Measurements from ENCODE around the gene AP2S1.

The AP2S1 gene

GRCh38 chr19:46788968-46789338, 61.7 kb downstream of the AP2S1 start:
- Histone ChIP-seq H3K27ac (replicated peaks) (peak overlapping the region; percentile 43), H3K4me3 (replicated peaks; ENCODE audit: insufficient read depth, low read length) (no peak overlapping the region), H3K27me3 (ENCODE audit: insufficient read depth, poor library complexity, severe bottlenecking) (no peaks in the 10 kb centered on the region)
- no peak for TF ChIP-seq REST (IDR thresholded peaks at IDR 0.05; ENCODE audit: insufficient replicate concordance, low read depth)
- TF ChIP-seq SPI1 (IDR thresholded peaks at IDR 0.05; ENCODE audit: borderline replicate concordance, low read depth), result no peak
- TF ChIP-seq POLR2AphosphoS5 (IDR thresholded peaks at IDR 0.05; ENCODE audit: low read depth), result no peak
- TF ChIP-seq, protein P1, sequence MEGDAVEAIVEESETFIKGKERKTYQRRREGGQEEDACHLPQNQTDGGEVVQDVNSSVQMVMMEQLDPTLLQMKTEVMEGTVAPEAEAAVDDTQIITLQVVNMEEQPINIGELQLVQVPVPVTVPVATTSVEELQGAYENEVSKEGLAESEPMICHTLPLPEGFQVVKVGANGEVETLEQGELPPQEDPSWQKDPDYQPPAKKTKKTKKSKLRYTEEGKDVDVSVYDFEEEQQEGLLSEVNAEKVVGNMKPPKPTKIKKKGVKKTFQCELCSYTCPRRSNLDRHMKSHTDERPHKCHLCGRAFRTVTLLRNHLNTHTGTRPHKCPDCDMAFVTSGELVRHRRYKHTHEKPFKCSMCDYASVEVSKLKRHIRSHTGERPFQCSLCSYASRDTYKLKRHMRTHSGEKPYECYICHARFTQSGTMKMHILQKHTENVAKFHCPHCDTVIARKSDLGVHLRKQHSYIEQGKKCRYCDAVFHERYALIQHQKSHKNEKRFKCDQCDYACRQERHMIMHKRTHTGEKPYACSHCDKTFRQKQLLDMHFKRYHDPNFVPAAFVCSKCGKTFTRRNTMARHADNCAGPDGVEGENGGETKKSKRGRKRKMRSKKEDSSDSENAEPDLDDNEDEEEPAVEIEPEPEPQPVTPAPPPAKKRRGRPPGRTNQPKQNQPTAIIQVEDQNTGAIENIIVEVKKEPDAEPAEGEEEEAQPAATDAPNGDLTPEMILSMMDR (IDR thresholded peaks at IDR 0.05; ENCODE audit: insufficient read depth, low read length), result no peak
- no peak for TF ChIP-seq GABPA (IDR thresholded peaks at IDR 0.05; ENCODE audit: low read depth)
- DNase-seq (ENCODE audit: low read depth in 1 of 2, low spot score in 1 of 2), result no peak

- no peak for TF ChIP-seq GABPA (IDR thresholded peaks at IDR 0.05; ENCODE audit: low read depth)
- TF ChIP-seq, protein P1 (IDR thresholded peaks at IDR 0.05; ENCODE audit: insufficient read depth, low read length), result no peak
- peak; percentile 83 for TF ChIP-seq REST (IDR thresholded peaks at IDR 0.05; ENCODE audit: insufficient replicate concordance, low read depth)
- peak; percentile 99 for TF ChIP-seq POLR2AphosphoS5 (IDR thresholded peaks at IDR 0.05; ENCODE audit: low read depth)
- no peak for TF ChIP-seq SPI1 (IDR thresholded peaks at IDR 0.05; ENCODE audit: borderline replicate concordance, low read depth)
- Histone ChIP-seq H3K27me3 (ENCODE audit: insufficient read depth, poor library complexity, severe bottlenecking) (no peaks in the 10 kb centered on the region), H3K4me3 (replicated peaks; ENCODE audit: insufficient read depth, low read length) (peak within 1 kb of the TSS; percentile 88), H3K27ac (replicated peaks) (peak within 1 kb of the TSS; percentile 96)
- peak; percentile 96 to 98 for DNase-seq (ENCODE audit: low read depth in 1 of 2, low spot score in 1 of 2)
Observed at GRCh38 chr19:46788262-46788967, 62.2 kb downstream of the AP2S1 start, which contains the start of gene SLC1A5. TSS of gene SLC1A5 (minus strand) at chr19:46788594. CDS start at chr19:46787965, 629 bp downstream.

All from HL-60 (cell line).